ENCODE data around the gene IFT88. TPM values are rescaled to one million over a fixed set of nuclear protein-coding genes. Genes with fewer than 3 reads are reported as not detected.

Gene IFT88
- total and polyA plus RNA-seq, 7 donors, result 6.6 to 21.8 (median 13.8) TPM

DNA sequence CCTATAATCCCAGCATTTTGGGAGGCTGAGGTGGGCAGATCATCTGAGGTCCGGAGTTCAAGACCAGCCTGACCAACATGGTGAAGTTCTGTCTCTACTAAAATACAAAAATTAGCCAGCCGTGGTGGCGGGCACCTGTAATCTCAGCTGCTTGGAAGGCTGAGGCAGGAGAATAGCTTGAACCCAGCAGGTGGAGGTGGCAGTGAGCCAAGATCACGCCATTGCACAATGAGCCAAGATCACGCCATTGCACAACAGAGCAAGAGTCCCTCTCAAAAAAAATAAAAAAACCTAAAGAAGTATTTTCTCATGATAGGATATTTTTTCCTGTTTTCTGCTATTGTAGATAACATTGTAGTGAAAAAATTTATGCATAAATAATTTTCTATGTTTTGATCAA is 13.3 kb downstream of the IFT88 start:
- Histone ChIP-seq H3K4me1 (no peaks in the 10 kb centered on the region), H3K27ac (no peak overlapping the region), H3K36me3 (peaks cover 6 to 39% (median 17%) of the 10 kb centered on the region in 4 donors), H3K27me3 (no peaks in the 10 kb centered on the region), H3K4me3 (no peak overlapping the region), H3K9me3 (peaks cover 0 to 4% (median 0%) of the 10 kb centered on the region in 4 donors)
- DNase-seq, result no peak
- intact Hi-C loops (cut with DNase I), result no loop called here
- TF ChIP-seq EP300 (IDR thresholded peaks at IDR 0.05), result no peak
- TF ChIP-seq POLR2A (IDR thresholded peaks at IDR 0.05), result no peak
- TF ChIP-seq, protein P1, sequence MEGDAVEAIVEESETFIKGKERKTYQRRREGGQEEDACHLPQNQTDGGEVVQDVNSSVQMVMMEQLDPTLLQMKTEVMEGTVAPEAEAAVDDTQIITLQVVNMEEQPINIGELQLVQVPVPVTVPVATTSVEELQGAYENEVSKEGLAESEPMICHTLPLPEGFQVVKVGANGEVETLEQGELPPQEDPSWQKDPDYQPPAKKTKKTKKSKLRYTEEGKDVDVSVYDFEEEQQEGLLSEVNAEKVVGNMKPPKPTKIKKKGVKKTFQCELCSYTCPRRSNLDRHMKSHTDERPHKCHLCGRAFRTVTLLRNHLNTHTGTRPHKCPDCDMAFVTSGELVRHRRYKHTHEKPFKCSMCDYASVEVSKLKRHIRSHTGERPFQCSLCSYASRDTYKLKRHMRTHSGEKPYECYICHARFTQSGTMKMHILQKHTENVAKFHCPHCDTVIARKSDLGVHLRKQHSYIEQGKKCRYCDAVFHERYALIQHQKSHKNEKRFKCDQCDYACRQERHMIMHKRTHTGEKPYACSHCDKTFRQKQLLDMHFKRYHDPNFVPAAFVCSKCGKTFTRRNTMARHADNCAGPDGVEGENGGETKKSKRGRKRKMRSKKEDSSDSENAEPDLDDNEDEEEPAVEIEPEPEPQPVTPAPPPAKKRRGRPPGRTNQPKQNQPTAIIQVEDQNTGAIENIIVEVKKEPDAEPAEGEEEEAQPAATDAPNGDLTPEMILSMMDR (IDR thresholded peaks at IDR 0.05), result no peak
- TF ChIP-seq POLR2AphosphoS5 (IDR thresholded peaks at IDR 0.05), result no peak
- WGBS, 2 donors, result 94 to 95% methylated on average over 5 of the region's 5 CpGs

DNA sequence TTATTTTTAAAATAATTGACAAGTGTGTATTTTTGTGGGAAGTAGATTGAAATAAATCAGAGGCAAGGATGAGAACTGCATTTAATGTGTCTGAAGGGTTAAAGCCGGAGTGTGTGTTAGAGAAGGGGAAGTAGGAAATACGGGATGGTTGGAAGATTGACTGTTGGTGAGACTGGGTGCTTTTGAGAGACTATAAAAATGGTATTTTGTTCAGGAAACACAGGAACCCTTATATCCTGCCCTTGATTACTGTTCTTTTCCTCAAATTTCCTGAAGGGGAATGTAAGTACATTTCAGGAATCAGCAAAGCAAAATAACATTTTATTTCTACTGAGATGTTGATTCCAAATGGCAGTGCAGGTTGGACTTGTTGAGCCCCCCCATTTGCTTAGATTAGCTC is 15.1 kb downstream of the IFT88 start:
- Histone ChIP-seq H3K27me3 (no peaks in the 10 kb centered on the region), H3K36me3 (peaks cover 6 to 41% (median 18%) of the 10 kb centered on the region in 4 donors), H3K9me3 (peaks cover 0 to 4% (median 0%) of the 10 kb centered on the region in 4 donors), H3K4me1 (no peaks in the 10 kb centered on the region), H3K4me3 (no peak overlapping the region), H3K27ac (no peak overlapping the region)
- 72 to 74% methylated on average over 2 of the region's 2 CpGs for WGBS, 2 donors
- intact Hi-C loops (cut with DNase I), result no loop called here
- TF ChIP-seq EP300 (IDR thresholded peaks at IDR 0.05) (no peak), POLR2AphosphoS5 (IDR thresholded peaks at IDR 0.05) (no peak), POLR2A (IDR thresholded peaks at IDR 0.05) (no peak)
- TF ChIP-seq, protein P1 (IDR thresholded peaks at IDR 0.05), result no peak
- no peak for DNase-seq

DNA sequence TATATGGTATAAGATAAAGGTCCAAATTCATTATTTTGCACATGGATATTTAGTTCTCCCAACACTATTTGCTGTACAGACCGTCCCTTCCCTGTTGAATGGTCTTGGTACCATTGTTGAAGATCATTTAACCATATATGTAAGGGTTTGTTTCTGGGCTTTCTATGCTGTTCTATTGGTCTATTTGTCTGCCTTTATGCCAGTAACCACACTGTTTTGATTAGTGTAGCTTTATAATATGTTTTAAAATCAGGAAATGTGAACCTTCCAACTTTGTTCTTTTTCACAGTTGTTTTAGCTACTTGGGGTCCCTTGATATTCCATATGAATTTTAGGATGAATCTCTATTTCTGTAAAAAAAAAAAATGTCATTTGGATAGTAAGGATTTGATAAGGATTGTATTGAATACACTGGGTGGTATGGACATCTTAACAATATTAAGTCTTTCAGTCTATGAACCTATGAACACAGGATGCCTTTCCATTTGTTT is 16.9 kb downstream of the IFT88 start:
- DNase-seq, result no peak
- peaks cover 0 to 4% (median 0%) of the 10 kb centered on the region in 4 donors for H3K9me3 ChIP-seq
- 96 to 98% methylated on average over 1 of the region's 1 CpG for WGBS, 2 donors
- intact Hi-C loops (cut with DNase I), result no loop called here
- H3K27me3 ChIP-seq, result no peaks in the 10 kb centered on the region
- no peak overlapping the region for H3K4me3 ChIP-seq
- no peak for TF ChIP-seq EP300 (IDR thresholded peaks at IDR 0.05)
- TF ChIP-seq, protein P1 (IDR thresholded peaks at IDR 0.05), result no peak
- TF ChIP-seq POLR2A (IDR thresholded peaks at IDR 0.05), result no peak
- TF ChIP-seq POLR2AphosphoS5 (IDR thresholded peaks at IDR 0.05), result no peak
- H3K27ac ChIP-seq, result no peak overlapping the region
- H3K4me1 ChIP-seq, result no peaks in the 10 kb centered on the region
- peaks cover 6 to 41% (median 18%) of the 10 kb centered on the region in 4 donors for H3K36me3 ChIP-seq

DNA sequence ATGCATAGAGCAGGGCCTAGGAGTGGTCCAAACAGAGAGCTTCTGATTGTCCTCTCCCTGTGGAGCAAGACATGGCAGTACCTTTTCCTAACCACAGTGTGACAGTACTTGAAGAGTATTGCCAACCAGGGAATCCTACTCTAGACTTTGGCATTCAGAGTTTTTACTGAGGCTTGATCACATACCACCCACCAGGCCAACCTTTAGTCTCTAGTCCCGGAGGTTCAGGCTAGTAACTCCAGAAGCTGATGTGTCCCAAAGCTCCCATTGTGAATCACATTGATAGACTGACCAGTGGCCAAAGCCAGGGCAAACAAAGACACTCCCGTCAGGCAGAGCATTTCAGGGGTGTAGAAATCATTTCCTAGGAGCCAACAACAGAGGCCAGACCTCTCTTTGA is 18.4 kb downstream of the IFT88 start:
- intact Hi-C loops (cut with DNase I), result no loop called here
- TF ChIP-seq, protein P1 (IDR thresholded peaks at IDR 0.05), result no peak
- TF ChIP-seq POLR2A (IDR thresholded peaks at IDR 0.05) (no peak), EP300 (IDR thresholded peaks at IDR 0.05) (no peak), POLR2AphosphoS5 (IDR thresholded peaks at IDR 0.05) (no peak)
- no peak overlapping the region for H3K4me3 ChIP-seq
- peaks cover 6 to 32% (median 16%) of the 10 kb centered on the region in 4 donors for H3K36me3 ChIP-seq
- H3K27ac ChIP-seq, result no peak overlapping the region
- WGBS, 2 donors, result 69 to 88% methylated on average over 2 of the region's 2 CpGs
- no peak for DNase-seq
- no peaks in the 10 kb centered on the region for H3K4me1 ChIP-seq
- H3K9me3 ChIP-seq, result peaks cover 0 to 4% (median 0%) of the 10 kb centered on the region in 4 donors
- no peaks in the 10 kb centered on the region for H3K27me3 ChIP-seq
